Lower lobe of right lung (tissue), 2 donors: Measurements from ENCODE around the gene SLC25A39. TPM values are rescaled to one million over a fixed set of nuclear protein-coding genes. Genes with fewer than 3 reads are reported as not detected.

ENCODE experiments used
- ATAC-seq, 2 donors: fragments of 200-7000 bp; cut with Tn5 transposase; one replicate each; pipeline ENCODE4 v1.9.1; 2020 to 2022; ENCODE audit warnings: mild to moderate bottlenecking in 2 of 2, moderate library complexity in 2 of 2
- DNase-seq: peaks from one replicate; pipeline ENCODE4 v3.0.0-alpha.2; 2020
- H3K27ac ChIP-seq: fragments of 200-600 bp; one replicate; pipeline ENCODE4 v1.8.0; 2022
- H3K27me3 ChIP-seq: fragments of 200-600 bp; one replicate; pipeline ENCODE4 v1.8.0; 2022; ENCODE audit warnings: low read depth
- H3K36me3 ChIP-seq: fragments of 200-600 bp; one replicate; pipeline ENCODE4 v1.8.0; 2022; ENCODE audit warnings: mild to moderate bottlenecking
- H3K4me1 ChIP-seq: fragments of 200-600 bp; one replicate; pipeline ENCODE4 v1.8.0; 2022
- H3K4me3 ChIP-seq: fragments of 200-600 bp; one replicate; pipeline ENCODE4 v1.8.0; 2022; ENCODE audit warnings: mild to moderate bottlenecking
- H3K9me3 ChIP-seq: fragments of 200-600 bp; one replicate; pipeline ENCODE4 v1.8.0; 2022
- CTCF ChIP-seq: fragments of 200-600 bp; IDR thresholded peaks from one replicate; pipeline ENCODE4 v1.8.0; 2022; ENCODE audit warnings: antibody characterized with exemption, mild to moderate bottlenecking
- intact Hi-C: fragments of 100-400 bp; cut with DNase I; formaldehyde crosslinking; loops from one replicate; pipeline ENCODE4 v1.11.0; 2022
- total RNA-seq: library from RNA; stranded (reverse); fragmentation: NEBNext Ultra II Directional; extraction: Animal tissue kit (Norgen Biotek cat#: 25700); gene quantifications from one replicate; pipeline ENCODE4 v1.2.1, GENCODE V29; 2021
- donor health status: DM: no; HTN: yes; CAD: no; lungs with severe emphysema.

Gene SLC25A39
- total RNA-seq, 1 donor from 2014 or later = 76.1 TPM

- no peak overlapping the region for H3K27ac ChIP-seq
- no peaks in the 10 kb centered on the region for H3K9me3 ChIP-seq
- DNase-seq (no peak), ATAC-seq (no peak)
- no peak for TF ChIP-seq CTCF
- peaks cover 27% of the 10 kb centered on the region for H3K36me3 ChIP-seq
- no peak overlapping the region for H3K4me3 ChIP-seq
- intact Hi-C loops = no loop called here
- H3K27me3 ChIP-seq = no peaks in the 10 kb centered on the region
- H3K4me1 ChIP-seq = no peaks in the 10 kb centered on the region
These were observed 31.0 kb upstream of the SLC25A39 start for GRCh38 chr17:44355642-44356099.

- no peak for DNase-seq
- Histone ChIP-seq H3K27ac (no peak overlapping the region), H3K4me1 (no peaks in the 10 kb centered on the region), H3K4me3 (no peak overlapping the region), H3K36me3 (peaks cover 35% of the 10 kb centered on the region), H3K9me3 (no peaks in the 10 kb centered on the region), H3K27me3 (no peaks in the 10 kb centered on the region)
- no peak for ATAC-seq
- peak; percentile 17 for TF ChIP-seq CTCF
- intact Hi-C loops = no loop called here
These were observed 30.2 kb upstream of the SLC25A39 start for GRCh38 chr17:44354582-44355561.

GRCh38 chr17:44353672-44354331 is 29.2 kb upstream of the SLC25A39 start:
- intact Hi-C loops = no loop called here
- ATAC-seq (peak; percentile 23 to 34), DNase-seq (no peak)
- Histone ChIP-seq H3K27me3 (no peaks in the 10 kb centered on the region), H3K4me3 (peak overlapping the region; percentile 43), H3K4me1 (peaks cover 6% of the 10 kb centered on the region), H3K9me3 (no peaks in the 10 kb centered on the region), H3K27ac (no peak overlapping the region), H3K36me3 (peaks cover 45% of the 10 kb centered on the region)
- TF ChIP-seq CTCF = no peak

- no peak overlapping the region for H3K27ac ChIP-seq
- H3K4me1 ChIP-seq = peaks cover 11% of the 10 kb centered on the region
- peaks cover 46% of the 10 kb centered on the region for H3K36me3 ChIP-seq
- ATAC-seq (no peak), DNase-seq (no peak)
- no peaks in the 10 kb centered on the region for H3K9me3 ChIP-seq
- TF ChIP-seq CTCF = no peak
- peak overlapping the region; percentile 43 for H3K4me3 ChIP-seq
- intact Hi-C loops = no loop called here
- no peaks in the 10 kb centered on the region for H3K27me3 ChIP-seq
These were observed 28.4 kb upstream of the SLC25A39 start for GRCh38 chr17:44352828-44353671.
